Left hindlimb (tissue), 1 donor: ENCODE data around the gene LRCH1.
A peak's percentile ranks its signal among the peaks of the same experiment; 100 is the strongest.

Experiments used
- DNase-seq: peaks from one replicate; pipeline ENCODE4 v3.0.0-alpha.2; 2018

Gene LRCH1

DNA sequence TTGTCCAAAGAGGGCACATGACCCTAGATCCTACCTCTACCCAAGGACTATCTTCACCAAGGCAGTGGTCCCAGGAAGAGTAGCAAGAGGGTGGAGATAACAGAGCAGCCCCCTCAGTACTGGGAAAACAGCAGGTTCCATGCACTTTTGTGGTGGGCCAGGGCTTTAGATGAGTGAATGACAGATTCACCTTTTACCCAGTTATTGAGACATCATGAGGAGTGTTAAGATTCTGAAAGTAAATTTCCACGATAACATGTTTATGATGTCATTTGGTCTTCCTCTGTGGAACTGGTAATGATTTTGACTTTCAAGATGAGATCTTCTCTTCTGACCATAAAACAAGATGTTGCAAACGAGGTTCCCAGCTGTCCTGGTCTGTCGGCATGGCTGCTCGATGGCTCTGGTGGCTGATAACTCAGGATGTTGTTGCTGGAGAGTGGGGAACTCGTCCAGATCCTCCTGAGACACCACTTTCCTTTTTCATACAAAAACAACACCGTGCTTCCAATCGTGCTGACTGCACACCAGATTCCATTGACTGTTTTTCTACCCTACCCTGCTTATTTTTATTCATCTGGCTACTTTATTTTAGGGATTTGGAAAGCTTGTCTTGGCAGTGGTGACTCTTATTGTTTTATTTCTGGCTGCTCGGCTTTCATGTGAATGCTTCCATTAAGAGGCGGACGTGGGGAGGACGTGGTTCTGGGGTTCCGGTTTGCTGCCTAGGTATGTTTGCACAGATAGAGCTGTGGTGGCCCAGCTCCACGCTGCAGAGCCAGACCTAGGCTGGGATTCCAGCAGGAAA lies 88.5 kb downstream of the LRCH1 start:
- peak; percentile 38 for DNase-seq

DNA sequence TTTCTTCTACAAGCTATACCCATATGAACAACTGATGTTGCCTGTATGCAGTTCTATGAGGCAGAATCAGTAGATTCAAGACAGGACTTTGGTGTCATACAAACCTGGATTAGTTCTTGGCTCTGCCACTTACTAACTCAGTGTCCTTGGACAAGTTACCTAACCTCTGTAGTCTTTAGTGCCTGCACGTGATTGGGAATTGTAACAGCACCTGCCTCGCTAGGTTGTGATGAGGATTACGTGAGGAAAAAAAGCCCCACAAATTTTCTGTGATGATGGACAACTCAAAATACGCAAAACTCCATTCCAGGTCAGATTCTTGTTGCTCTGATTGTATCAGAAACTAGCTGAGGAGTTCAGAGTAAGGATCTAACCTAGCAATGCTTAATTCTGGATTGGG lies 89.3 kb downstream of the LRCH1 start:
- no peak for DNase-seq

DNA sequence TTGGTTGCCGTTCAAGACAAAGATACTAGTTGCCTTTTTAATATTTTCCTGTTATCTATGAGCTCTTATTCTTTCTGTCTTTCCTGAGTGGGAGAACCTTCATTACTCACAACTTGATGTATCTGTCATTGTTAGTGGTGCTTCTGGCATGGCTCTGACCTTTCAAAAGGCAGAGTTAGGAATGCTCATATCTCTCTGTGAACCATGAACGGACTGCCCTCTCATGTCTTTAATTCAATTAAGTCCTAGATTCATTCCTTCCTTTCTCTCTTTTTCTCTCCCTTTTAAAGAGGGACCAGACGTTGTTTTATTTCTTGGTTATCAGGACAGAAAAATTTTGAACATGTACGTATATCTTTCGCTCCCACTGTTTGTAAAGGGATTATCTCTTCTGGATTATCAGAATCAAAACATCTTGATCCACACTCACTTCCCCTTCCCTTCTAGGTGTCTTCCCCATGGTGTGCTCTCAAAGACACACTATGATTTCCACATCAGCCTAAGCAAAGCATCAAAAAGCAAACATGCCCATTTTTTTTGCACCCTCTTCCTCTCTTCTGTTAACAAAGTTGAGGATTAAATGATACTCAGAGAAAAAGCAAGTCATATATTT lies 90.3 kb downstream of the LRCH1 start:
- DNase-seq, result no peak

DNA sequence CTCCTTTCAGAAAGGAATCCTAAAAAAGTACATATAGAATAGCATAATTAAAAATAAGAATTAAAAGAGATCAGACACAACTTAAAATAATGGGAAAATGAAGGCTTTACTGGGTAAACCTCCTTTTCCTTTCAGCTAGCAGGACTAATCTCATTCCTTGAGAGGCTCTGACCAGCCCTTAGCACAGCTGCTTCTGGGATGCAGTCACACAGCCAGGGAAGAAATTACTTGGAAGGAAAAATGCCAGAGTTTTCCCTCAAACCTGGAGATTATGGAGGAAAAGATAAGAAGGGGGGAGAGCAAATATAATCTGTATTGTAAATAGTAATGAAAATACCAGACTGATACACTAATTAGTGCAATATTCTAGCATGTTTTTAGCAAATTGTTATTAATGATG lies 91.8 kb downstream of the LRCH1 start:
- no peak for DNase-seq

DNA sequence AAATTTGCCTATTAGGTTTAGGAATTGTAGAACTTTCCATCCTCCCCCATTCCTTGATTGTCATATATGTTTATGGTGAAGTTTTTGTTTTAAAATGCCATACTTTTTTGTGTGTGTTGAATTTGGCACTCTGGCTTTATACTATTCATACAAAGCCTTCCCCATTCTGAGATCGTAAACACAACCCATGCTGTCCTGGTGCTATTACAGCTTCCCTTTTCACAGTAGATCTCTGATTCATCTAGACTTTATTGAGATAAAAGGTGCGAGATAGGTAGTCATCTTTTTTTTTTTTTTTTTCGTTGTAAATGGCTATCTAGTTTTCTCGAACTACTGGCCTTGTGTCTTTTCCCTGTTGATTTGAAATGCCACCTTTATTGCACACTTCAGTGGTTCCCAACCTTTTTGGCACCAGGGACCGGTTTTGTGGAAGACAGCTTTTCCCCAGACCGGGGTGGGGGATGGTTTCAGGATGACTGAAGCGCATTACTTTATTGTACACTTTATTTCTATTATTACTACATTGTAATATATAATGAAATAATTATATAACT lies 94.6 kb downstream of the LRCH1 start:
- DNase-seq, result no peak

DNA sequence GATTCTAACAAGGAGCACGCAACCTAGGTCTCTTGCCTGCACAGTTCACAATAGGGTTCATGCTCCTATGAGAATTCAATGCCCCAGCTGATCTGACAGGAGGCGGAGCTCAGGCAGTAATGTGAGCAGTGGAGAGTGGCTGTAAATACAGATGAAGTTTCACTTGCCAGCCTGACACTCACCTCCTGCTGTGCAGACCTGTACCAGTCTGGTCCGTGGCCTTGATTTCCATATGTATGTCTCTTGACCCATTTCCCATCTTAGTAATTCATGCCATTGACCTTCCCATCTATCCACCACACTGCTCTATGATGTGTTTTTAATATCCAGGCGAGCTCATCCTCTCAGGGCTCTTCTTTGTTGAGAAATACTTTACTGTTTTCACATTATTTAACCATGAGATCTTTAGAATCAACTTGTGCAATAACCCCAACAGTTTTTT lies 95.2 kb downstream of the LRCH1 start:
- no peak for DNase-seq

DNA sequence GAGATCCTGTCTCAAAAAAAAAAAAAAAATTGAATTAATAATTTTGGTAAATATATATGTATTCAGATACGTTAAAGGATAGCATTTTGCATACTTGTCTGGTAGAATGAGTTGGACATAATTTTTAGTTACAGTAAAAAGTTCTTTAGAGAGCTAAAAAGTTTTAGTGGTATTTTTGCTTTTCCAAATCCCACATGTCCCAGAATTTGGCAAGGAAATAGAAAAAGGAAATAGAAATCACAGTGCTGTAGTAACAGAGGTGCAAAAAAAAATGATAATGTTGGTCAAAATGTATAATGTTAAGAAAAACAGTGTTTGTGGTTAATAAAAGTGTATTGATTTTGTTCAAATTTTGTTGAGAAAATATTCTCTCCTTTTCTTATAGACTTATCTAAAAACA lies 96.8 kb downstream of the LRCH1 start:
- no peak for DNase-seq

DNA sequence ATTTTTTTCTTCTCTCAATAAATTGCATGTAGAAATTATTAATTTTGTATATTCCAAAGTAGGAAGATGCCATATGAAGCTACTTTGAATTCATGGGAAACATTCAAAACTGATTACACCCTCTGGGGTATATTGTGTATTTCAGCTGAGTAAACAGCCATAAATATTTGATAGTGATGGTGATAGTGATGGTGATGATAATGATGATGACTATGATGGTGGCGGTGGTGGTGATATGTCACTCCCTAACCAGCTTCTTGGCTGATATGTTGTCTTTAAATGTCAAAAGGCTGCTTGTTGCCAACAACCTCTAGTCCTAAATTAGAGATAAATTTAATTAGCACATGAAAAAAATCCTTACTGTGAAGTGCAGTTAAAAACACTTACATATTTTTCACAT lies 102.0 kb downstream of the LRCH1 start:
- DNase-seq, result no peak

DNA sequence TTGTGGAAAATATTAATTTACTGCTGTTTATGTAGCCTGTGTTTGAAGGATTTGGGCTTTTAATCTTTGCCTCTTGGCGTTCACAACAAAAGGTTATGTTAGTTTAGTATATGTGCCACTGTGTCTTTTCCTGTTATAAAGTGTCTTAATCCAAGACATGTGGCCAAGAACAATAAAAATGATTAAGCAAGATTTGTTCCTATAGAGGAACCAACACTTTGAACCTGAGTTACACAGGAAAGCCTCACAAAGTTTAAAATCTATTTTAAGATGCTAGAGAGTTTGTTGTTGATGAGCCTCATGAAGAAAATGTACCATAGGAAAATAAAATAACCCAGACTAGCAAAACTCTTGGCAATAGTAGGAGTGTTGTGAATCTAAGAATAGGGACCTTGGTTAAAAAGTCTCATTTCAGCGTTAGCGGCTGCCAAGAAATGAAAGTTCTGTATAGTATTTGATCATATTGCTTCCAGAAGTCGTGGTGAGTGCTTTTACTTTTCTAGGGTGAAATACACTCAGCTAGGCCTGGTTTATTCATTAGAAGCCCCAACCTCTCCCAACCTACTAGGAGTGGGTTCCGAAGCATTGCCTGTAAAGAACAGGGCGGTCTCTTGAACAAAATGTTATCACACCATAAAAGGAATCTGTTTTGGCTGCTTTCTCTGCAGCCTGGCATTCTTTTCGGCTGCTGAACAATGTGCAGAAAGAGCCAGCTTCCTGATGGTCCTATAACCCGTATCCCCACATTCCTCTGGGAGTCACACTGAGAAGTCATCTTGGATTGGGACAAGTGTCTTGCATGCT lies 102.6 kb downstream of the LRCH1 start:
- DNase-seq, result no peak

DNA sequence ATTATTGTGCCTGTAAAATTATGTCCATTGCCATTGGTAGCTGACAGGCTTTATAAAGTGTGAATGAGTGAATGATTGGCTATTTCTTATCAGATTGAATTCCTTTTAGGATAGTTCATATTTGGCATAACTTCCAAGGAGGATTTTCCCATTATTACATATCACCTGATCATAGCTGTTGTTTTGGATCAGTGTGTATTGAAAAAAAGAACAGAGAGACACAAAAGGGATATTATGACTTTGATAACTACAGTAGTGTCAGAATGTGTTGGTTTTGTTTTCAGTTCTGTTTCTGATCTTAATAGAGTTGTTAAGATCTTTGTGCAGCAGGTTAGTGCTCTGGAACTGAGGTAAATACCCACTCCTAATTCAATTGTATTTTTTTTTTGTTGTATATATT lies 103.8 kb downstream of the LRCH1 start:
- DNase-seq, result no peak

DNA sequence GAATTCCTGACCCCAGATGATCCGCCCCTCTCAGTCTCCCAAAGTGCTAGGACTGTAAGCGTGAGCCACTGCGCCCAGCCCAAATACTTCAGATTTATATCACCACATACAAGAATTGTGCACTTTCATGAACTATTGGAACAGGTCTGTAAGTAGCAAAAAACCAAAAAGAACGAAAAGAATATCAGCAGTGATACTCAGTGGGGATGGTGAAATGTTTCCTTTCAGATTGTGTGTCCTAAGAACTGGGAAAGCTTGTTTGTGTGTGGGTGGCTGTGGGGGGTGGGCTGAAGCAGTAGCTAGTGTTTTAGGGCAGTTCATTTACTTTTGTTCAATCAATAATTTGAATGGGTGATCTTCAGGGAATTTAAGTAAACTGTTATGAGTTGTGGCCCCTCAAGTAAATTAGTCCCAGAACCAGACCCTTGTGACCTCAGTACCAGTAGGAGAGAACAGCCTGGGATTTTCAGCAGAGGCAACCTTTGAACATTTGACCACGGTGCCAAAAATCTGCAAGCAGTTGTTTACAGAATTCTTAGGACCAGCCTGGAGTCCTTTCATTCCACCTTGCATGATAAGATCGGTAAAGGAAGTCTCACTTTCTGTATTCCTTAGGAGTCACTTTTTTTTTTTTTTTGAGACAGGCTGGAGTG lies 106.6 kb downstream of the LRCH1 start:
- no peak for DNase-seq

DNA sequence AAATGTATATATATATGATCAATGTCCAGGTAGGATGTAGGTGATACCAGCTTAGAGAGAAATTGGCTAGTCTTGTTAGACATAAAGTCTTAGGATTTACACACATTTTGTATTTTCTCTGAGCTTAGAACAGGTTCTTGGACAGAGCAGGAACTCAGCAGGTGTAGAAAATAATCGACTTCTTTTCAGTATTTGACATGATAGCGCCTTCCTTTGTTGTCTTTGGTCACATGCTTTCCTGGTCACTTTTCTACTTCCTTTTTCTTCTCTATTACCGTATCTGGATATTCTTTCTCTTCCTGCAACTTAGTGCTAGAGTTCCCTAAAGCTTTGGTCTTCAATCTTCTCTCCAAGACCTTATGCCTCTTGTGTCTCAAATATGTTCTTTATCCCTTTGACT lies 107.4 kb downstream of the LRCH1 start:
- no peak for DNase-seq

DNA sequence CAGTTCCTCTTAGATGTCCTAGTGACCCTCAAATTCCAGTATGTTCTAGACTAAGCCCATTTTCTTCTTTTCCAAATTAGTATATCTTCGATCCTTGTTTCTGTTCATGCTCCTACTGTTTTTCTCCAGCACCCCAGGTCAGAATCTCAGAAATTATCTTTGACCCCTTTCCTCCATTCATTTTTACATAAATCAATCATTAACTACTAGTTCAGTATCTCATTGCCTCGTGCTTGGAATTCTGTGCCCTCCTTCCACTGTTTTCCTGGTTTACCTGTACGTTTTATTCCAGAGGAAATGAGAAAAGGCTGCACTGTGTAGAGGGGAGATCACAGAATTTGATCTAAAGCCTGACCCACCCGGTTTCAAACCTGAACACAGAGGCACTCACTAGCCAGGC lies 107.9 kb downstream of the LRCH1 start:
- DNase-seq, result no peak

DNA sequence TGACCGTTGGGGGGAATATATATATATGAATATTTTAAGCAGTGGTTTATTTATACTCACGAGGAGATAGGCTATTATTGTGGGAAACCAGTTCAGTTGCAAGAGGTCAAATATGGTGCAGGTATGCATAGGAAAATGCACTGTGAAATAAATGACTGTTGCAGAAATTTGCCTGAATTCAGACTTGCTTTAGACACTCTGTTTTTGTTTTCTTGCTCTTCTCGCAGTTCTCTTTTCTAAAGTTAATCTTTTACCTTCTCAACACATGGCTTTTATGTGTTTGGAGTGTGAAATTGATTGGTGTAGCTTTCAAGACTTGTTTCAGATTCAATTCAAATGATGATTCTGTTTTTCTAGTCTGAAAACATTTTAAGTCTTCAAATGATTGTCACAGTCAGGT lies 109.7 kb downstream of the LRCH1 start:
- DNase-seq, result no peak

DNA sequence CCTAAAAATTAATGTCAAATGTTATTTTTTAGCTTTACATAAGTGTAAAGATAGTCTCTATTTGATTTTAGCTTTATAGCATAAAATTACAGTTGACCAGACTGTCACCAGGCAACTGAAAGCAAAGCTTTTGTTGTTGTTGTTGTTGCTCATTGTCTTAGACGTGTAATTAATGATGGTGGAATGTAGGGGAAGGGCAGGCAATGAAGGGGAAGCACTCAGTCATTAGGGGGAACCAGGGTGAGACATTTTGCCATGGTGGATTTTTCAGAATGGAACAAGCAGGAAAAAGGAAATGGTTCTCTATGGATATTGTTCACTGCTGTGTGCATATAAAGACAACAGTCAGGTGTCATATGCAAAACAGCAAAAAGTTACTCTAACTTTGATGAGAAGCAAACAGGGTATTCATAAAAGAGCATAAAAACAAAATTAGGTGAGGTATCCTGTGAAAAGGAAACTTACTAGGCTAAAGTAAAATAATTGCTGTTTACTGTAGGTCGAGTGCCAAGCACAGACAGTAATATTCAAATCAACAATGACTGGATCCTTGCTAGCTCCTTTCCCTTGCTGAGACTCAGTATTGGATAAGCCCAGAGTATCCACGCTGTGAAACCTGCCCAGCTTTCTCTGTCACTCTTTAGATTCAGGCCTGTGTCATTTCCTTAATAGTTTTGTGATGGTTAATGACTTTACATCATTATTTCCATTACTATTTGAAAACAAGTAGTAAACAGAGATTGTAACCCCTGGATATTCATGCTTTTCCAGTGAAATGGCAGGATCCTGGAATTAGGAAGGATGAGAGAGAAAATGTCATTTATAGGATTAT lies 110.5 kb downstream of the LRCH1 start:
- no peak for DNase-seq

DNA sequence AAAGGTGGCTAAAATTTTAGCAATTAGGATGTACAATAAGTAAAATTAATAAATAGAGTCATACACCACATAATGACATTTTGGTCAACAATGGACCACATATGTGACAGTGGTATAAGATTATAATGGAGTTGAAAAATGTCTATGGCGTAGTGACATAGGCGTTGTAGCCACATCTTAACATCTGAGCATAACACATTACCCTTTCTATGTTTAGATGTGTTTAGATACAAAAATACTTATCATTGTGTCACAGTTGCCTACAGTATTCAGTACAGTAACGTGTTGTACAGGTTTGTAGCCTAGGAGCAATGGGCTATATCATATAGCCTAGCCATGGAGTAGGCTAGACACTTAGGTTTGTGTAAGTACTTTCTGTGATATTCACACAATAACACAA lies 111.2 kb downstream of the LRCH1 start:
- no peak for DNase-seq

DNA sequence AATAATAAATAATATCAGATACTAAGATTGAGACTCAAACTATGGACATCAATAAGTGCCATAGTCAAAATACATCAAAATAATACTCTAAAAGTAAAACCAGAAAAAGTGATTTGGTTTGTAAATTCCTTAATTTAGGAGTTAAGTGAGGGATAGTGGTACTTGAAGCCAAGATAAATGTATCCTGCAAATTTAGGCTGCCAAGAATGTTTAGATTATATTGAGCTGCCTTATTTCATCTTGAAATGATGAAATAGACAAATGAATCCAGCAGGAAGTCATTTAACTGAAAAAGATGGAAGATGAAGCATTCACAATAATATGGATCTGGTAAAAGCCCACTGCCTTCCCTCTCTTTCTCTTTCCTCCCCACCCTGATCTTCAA lies 112.3 kb downstream of the LRCH1 start:
- DNase-seq, result no peak

DNA sequence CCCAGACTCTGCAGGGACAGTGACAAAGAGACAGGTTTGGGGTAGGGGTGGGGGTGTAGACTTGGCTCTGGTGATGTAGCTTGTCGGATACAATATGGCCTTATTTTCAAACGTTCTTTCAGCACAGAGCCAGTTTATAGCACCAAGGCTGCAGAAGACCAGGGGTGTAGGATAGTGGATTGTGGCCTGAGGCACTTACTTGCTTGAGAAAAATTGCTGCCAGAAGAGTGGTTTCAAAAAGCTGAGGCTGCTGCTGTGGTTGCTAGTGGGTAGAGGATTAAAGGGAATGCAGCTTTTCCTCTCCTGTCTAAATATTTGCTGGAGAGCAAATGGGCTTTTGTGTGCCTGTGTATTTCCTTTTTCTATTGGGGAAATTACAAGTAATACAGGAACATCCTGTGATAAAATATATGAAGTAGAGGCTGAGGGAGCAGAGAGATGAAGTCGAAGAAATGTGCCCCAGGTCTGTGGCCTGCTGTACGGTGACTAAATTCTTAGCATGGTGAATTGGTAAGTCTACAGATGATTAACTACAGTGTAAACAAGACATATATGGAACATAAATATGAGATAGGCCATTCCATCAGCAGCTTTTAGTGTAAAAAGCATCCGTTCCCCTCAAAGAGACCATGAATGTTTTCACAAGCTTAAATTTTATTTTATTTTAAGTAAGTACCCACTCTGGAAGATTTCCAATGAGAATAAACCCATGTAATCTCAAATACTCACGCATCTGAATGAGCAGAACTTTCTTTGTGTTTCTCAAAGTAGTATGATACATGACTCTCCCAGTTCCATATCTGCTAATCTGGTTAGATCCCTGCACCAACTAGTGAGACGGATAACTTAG lies 112.9 kb downstream of the LRCH1 start:
- no peak for DNase-seq

DNA sequence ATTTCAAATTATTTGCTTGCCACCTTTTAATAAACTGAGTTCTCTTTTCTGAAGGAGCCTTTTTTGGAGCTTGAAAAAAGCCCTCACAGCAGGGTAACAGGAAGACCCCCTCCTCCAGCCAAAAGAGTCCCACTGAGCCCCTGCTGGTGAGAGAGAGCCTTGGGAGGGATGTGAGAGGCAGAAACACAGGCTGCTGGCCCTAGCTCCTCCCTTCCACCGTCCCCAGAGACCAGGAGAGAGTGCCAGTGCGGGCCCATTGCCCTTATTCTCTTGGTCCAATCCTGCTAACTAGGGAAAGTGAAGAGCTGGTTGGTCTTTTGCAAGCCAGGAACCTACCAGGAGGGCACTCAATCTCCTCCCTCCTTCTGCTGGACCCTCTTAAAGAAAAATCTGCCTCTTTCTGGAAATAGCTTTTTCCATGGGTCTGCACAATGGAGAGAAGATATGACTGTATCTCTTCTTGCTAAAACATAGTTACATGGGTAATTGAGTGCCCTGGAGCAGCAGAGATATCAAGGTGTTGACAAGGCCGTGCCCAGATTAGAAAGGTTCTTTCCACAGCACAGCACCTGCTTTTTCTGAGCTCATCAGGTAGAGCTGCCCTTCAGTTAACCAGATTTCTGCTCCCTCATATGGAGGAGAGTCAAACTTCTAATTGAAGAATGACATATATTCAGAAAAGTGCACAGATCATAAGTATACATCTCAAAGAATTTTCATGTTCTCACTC lies 113.9 kb downstream of the LRCH1 start:
- DNase-seq, result no peak

DNA sequence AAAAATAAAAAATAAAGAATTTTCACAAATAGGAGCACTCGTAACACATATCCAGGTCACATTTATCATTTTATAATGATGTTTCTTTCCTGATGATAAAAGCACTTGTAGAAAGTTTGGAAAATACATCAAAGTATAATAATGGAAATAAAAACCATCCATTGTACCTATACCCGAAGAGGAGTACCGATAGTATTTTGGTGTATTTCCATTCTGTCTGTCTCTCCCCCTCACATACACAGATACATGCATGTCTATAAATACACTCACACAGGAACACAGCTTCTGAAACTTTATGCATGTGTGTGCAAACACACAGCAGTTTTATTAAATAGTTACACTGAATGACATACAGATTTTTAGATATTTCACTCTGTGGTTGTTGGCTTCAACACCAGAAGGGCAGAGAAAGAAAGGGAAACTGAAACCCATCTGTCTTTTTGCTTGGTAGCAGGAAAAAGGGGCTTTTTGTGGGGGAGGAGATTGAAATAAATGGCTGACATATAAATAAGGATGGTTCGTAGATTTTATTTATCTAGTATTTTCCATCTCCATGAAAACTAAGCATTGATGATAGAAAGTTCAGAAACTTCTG lies 114.8 kb downstream of the LRCH1 start:
- no peak for DNase-seq
